Hematopoietic multipotent progenitor cell treated with erythropoietin and hydrocortisone succinate and interleukin-3 and kit ligand, for 6 days (in vitro differentiated cells): ENCODE measurements around the gene DSCAM.

ENCODE experiments used
- DNase-seq: peaks from one replicate; pipeline ENCODE4 v3.0.0-alpha.2; 2015

DSCAM gene

DNA sequence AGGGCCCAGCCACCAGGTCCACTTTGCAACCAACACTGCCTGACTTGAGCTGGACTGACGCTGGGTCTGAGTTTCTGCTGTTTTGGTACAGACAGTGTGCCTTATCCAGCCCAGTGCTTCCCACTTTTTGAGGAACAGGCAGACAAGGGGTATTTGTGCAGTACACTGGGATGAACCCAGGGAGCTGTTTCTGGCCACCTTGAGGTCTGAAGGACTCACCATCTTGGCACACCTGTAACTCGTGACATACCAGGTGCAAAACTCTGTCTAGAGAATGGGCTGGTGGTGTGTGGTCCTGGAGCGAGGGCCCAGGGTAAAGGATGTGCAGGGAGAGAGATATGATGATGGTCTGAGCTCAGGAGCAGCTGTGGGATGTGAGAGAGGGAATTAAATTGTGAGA is 831.1 kb downstream of the DSCAM start:
- DNase-seq, result no peak

GRCh38 chr21:40014394-40014793 is 832.6 kb downstream of the DSCAM start:
- no peak for DNase-seq

- no peak for DNase-seq
Measured at GRCh38 chr21:40013001-40013735, 833.8 kb downstream of the DSCAM start.

GRCh38 chr21:40011371-40011770 is 835.6 kb downstream of the DSCAM start:
- no peak for DNase-seq

- DNase-seq, result no peak
Measured at GRCh38 chr21:40002978-40003377, 844.0 kb downstream of the DSCAM start.

DNA sequence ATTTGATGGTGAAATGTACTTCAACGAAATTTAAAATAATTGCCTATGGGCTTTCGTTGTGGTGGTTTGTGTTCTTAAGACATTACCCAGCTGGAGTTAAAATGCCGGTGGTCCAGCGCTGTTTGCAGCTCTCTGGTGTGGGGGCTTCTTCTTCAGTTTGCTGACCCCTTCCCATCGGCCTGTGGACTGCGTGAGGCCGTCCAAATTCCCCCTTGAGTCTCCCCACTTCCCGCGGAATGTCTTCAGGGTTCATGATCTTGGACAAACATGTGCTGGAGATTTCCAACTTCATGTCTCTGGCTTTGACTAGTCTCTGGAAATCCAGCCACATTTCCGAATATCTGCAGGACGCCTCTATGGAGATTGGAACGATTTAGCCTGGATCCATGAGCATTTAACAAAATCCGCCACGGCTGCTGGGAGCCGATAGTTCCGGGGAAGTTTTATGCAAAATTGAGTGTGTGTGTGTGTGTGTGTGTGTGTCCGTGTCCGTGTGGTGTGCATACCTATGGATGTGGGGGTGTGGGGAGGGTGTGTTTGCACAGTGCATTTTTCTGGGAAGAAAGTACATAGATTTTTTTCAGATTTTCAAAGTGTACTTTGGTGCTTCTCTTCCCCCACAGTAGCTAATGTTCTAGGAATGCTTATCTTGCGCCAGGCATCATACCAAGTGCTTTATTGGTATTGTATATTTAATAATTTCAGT is 862.5 kb downstream of the DSCAM start:
- DNase-seq, result no peak

DNA sequence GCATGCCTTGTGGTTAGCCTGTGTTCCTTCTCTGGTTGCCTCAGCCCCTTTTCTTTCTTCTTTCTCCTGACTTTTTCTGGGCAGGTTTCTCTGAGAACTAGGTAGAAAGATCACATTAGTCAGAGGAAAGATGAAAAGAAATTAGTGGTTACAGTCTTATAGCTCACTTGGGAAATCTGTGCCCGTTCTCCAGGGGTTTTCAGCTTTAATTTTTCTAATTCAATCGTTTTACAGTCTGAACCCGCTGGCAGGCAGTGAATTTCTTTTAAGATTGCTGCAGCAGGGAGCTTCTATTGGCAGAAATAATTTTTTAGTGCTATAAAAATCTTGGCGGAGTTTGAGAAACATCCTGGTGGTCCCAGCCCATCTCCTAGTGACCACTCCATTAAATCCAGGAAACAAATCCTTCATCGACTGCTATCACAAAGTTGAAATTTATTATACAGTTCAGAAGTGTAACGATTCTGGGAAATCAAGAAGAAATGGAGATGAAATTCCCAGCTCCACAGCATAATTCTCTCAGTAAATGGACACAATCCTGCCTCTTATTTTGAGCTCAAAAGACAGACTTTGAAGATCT is 866.6 kb downstream of the DSCAM start:
- no peak for DNase-seq

- no peak for DNase-seq
Measured at GRCh38 chr21:39979321-39979720, 867.6 kb downstream of the DSCAM start.

DNA sequence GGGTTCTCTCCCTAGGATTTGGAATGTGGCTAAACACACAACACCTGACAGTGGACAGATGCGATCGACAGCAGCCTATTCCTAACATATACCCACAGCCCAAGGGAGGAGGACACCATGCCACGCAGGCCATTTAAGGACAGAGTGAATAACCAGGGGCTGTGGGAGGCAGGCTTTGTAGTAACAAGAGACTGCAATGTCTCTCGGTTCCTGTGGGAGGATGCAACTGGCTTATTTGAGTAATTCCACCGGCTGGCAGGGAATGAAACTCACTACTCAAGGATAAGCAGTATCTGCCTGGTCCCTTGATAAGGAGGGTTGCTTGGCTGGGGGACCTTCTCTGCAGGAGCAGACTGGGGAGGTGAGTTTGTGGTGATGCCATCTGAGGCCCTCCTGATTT is 870.2 kb downstream of the DSCAM start:
- DNase-seq, result no peak

DNA sequence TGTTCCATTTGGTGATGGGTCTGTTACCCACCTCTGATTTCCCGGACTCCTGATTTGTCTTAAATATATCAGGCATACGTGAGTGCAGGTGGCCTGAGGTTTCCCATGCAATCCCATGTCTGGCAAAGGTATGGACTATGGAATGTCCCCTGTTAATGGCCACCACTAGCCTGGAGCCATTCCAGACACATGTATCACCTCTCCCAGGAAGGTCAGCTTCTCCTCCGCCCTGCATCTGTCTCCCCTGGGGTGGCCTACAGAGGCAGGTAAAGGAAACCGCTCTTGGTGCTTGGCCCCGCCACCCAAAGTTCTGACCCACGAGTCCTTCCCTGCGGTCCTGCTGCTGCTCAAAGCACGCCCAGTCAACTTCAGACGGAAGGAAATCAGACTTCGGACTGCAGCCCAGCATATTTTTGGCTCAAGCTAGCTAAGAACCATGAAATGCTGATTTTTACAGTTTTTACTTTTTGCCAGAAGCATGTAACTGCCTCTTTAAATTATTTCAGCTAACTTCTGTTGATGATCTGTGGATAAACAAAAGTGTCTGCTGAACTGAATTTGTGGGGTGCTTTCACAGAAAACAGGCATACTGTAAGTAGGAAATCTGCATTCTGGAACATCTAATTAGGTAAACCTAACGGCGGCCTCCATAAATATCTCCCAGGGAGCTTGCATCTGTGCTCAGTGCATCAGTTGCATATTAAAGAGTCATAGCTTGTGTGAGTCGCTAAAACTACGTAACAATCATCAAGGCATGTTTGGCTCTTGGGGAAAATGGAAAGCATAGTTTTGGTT is 873.8 kb downstream of the DSCAM start:
- no peak for DNase-seq

GRCh38 chr21:39972471-39972870 is 874.5 kb downstream of the DSCAM start:
- no peak for DNase-seq

DNA sequence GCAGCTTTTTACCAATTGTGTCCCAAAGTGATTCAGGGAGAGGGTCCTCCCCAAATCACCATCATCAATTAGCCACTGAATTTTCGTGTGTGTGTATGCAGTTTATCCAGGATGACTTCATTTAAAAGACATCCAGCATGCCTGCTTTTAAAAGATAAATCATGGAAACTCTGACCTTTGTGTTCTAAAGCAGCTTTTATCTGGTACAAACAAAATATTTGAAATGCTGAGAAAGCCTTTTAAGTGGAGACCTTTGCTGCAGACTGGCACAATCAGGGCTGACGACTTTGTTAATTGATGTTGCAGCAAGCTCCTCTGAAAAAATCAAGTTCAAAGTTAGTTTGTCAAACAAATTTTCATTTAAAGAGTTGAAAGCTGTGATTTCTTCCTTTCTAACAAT is 875.0 kb downstream of the DSCAM start:
- DNase-seq, result no peak

- DNase-seq, result no peak
Measured at GRCh38 chr21:39969691-39970364, 877.1 kb downstream of the DSCAM start.

GRCh38 chr21:39968010-39968409 is 878.9 kb downstream of the DSCAM start:
- DNase-seq, result no peak

DNA sequence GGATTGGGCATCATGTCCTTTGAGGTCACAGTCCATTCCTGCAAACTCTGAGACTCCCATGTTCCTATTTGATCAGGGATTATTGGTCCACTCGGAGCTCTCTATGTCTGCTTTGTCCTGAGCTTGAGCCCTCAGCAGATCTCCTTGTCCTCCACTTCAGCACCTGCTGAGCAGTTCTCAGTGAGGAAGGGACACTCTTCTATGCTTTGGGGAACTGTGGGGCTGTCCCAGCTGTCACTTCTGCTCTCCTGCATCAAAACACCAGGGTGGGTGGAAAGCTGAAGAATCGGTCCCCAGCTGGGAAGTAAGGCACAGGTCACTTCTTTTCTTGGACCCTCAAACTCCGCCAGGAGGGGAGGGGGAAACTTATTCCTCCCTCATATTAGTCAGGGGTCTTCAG is 880.2 kb downstream of the DSCAM start:
- DNase-seq, result no peak

DNA sequence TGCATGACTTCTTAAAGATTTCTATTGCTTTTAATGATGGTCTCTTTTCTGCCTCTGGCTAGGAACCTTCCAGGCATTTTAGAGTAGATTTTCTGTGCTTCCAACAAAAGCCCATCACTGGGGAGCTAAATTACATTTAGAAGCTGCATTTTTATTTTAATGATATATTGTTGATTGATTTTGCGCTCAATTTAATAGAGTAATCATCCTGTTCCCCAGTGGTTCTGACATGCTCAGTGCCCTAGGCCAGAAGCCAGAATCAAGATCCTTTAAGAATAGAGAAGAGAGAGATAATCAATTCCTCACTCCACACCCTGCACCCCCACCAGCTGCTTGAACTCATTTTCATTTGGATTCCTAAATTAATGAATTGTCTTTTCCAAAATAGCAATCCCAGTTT is 881.9 kb downstream of the DSCAM start:
- no peak for DNase-seq

- no peak for DNase-seq
Measured at GRCh38 chr21:39961251-39961650, 885.7 kb downstream of the DSCAM start.
